SH-SY5Y (cell line): Measurements from ENCODE around the gene GRK6.

ENCODE experiments used
- GATA2 ChIP-seq: IDR thresholded peaks from 2 replicates; pipeline ENCODE4 v1.6.1; 2011; ENCODE audit warnings: mild to moderate bottlenecking, low read depth, low read length
- GATA3 ChIP-seq: IDR thresholded peaks from 2 replicates; pipeline ENCODE4 v1.6.1; 2011; ENCODE audit warnings: low read depth, mild to moderate bottlenecking, low read length, moderate library complexity

GRCh38 chr5:177383181-177383580, 43.3 kb upstream of the GRK6 start:
- no peak for TF ChIP-seq GATA2
- TF ChIP-seq GATA3: no peak
